HepG2 (cell line): ENCODE data around the gene SBK2. TPM values are rescaled to one million over a fixed set of nuclear protein-coding genes. Genes with fewer than 3 reads are reported as not detected.
A peak's percentile ranks its signal among the peaks of the same experiment; 100 is the strongest.

Experiments
- ATAC-seq: fragments of 200-7000 bp; cut with Tn5 transposase; 3 replicates; pipeline ENCODE4 v1.9.1; 2020; ENCODE audit warnings: mild to moderate bottlenecking, moderate library complexity
- BruUV-seq: library from RNA; stranded (reverse); fragments of 400-500 nt; replicated peaks from 2 replicates; lab custom pipeline; 2021; lab: Mats Ljungman, UMichigan
- CTCF ChIA-PET: fragments of 300-600 bp; formaldehyde crosslinking; extraction: SDS; loops from one replicate; lab custom pipeline; 2021; ENCODE audit warnings: low total read pairs, inconsistent platforms, low intra/inter-chr PET ratio; lab: Yijun Ruan, JAX
- POLR2A ChIA-PET: fragments of 350-600 bp; sonication (Branson Sonifier 250); formaldehyde crosslinking; loops from one replicate; lab custom pipeline; 2020; ENCODE audit warnings: antibody characterized with exemption, inconsistent platforms; lab: Yijun Ruan, JAX
- DNase-seq: peaks from one replicate; pipeline ENCODE4 v3.0.0-alpha.2; 2015; ENCODE audit warnings: low spot score
- FAIRE-seq: peaks from 3 replicates; lab custom pipeline; 2011; peaks lifted over from hg19 to GRCh38; lab: Jason Lieb, UNC
- H2AFZ ChIP-seq: one replicate; pipeline ENCODE4 v1.6.1; 2011; ENCODE audit warnings: low read length, inconsistent platforms
- H3K27ac ChIP-seq: fragments of 300-600 bp; 3 replicates; pipeline ENCODE4 v1.8.0; 2011; ENCODE audit warnings: mixed run types, mild to moderate bottlenecking, mixed read lengths, low read length, inconsistent platforms; ENCODE audit not compliant: insufficient read depth; ENCODE audit errors: extremely low read length
- H3K27me3 ChIP-seq, 2 experiments: fragments of 200-600 bp in 1 of 2; 2 replicates in 1 of 2; 3 replicates in 1 of 2; pipeline versions ENCODE4 v1.6.0 to v1.8.0; 2011; ENCODE audit warnings: low read length in 2 of 2, mild to moderate bottlenecking in 2 of 2, moderate library complexity in 2 of 2, inconsistent platforms in 1 of 2; ENCODE audit not compliant: insufficient read depth in 2 of 2, control insufficient read depth in 1 of 2
- H3K36me3 ChIP-seq, 2 experiments: fragments of 200-600 bp in 1 of 2; replicated peaks in 1 of 2; 2 replicates in 1 of 2; 3 replicates in 1 of 2; pipeline versions ENCODE4 v1.5.1 to v1.8.0; 2011; ENCODE audit warnings: low read length in 2 of 2, inconsistent platforms in 1 of 2; ENCODE audit not compliant: insufficient read depth in 2 of 2, control insufficient read depth in 1 of 2
- H3K4me1 ChIP-seq: 2 replicates; pipeline ENCODE4 v1.5.1; 2012; ENCODE audit warnings: low read length, inconsistent platforms; ENCODE audit not compliant: insufficient read depth
- H3K4me2 ChIP-seq: 2 replicates; pipeline ENCODE4 v1.6.0; 2011; ENCODE audit warnings: low read depth, low read length, inconsistent platforms
- H3K4me3 ChIP-seq, 3 experiments: fragments of 200-600 bp in 1 of 3; sonication (generic), shearing (Covaris generic) in 1 of 3; replicated peaks in 1 of 3; 2 replicates each; pipeline ENCODE4 v1.5.1; 2011 to 2016; ENCODE audit warnings: low read length in 3 of 3, inconsistent platforms in 2 of 3, low read depth in 2 of 3, mild to moderate bottlenecking in 2 of 3, control low read depth in 1 of 3, mixed read lengths in 1 of 3; ENCODE audit not compliant: insufficient read depth in 1 of 3
- H3K79me2 ChIP-seq: one replicate; pipeline ENCODE4 v1.6.1; 2011; ENCODE audit warnings: low read length, inconsistent platforms; ENCODE audit not compliant: insufficient read depth
- H3K9ac ChIP-seq: 2 replicates; pipeline ENCODE4 v1.6.0; 2011; ENCODE audit warnings: mild to moderate bottlenecking, low read depth, low read length, inconsistent platforms; ENCODE audit not compliant: insufficient read depth
- H3K9me3 ChIP-seq: 2 replicates; pipeline ENCODE4 v1.5.1; 2012; ENCODE audit warnings: mild to moderate bottlenecking, low read length
- H4K20me1 ChIP-seq: 2 replicates; pipeline ENCODE4 v1.6.0; 2011; ENCODE audit warnings: inconsistent platforms, mild to moderate bottlenecking, low read length, moderate library complexity; ENCODE audit not compliant: insufficient read depth
- FIP1L1 ChIP-seq: fragments of 200-400 bp; formaldehyde crosslinking; IDR thresholded peaks from 2 replicates; pipeline ENCODE4 v1.6.1; 2018; ENCODE audit warnings: low read depth, mild to moderate bottlenecking, low read length, moderate library complexity, borderline replicate concordance; ENCODE audit not compliant: insufficient read depth
- FOSL2 ChIP-seq: sonication (generic); formaldehyde crosslinking; IDR thresholded peaks from 2 replicates; pipeline ENCODE4 v1.4.0; 2020; ENCODE audit warnings: missing genetic modification reagents
- GATAD2A ChIP-seq: IDR thresholded peaks from 2 replicates; pipeline ENCODE4 v1.6.1; 2016
- KLF9 ChIP-seq: IDR thresholded peaks from 2 replicates; pipeline ENCODE4 v1.6.1; 2016; ENCODE audit warnings: low read depth
- PPARG ChIP-seq: conservative IDR thresholded peaks from 2 replicates; pipeline ENCODE4 v1.6.1; 2016; ENCODE audit warnings: missing biosample characterization, missing genetic modification reagents
- SAP130 ChIP-seq: IDR thresholded peaks from 2 replicates; pipeline ENCODE4 v1.6.1; 2016; ENCODE audit warnings: low read depth
- SOX13 ChIP-seq, 3 experiments: fragments of 450-650 bp in 1 of 3; sonication (generic) in 1 of 3; formaldehyde crosslinking in 1 of 3; IDR thresholded peaks in 2 of 3; conservative IDR thresholded peaks in 1 of 3; 2 replicates each; pipeline versions ENCODE4 v1.5.0 to v1.6.1; 2016 to 2020; ENCODE audit warnings: antibody characterized with exemption in 1 of 3, mild to moderate bottlenecking in 1 of 3, missing compliant biosample characterization in 1 of 3, missing genetic modification reagents in 1 of 3, moderate library complexity in 1 of 3
- WGBS: methylation state at CpG from one replicate; pipeline ENCODE4 v1.1.6; 2017; ENCODE audit warnings: low lambda C conversion rate; 5-methylcytosine and 5-hydroxymethylcytosine counted together
- in situ Hi-C: cut with HindIII; loops from 2 replicates; pipeline ENCODE4 v1.10.0; 2017; ENCODE audit warnings: low pct_unique_long_range_greater_than_20kb; ENCODE audit not compliant: extremely low pct_ligation_motif_present
- intact Hi-C: fragments of 100-400 bp; cut with micrococcal nuclease; formaldehyde crosslinking; loops from one replicate; pipeline ENCODE4 v1.10.0; 2022; ENCODE audit not compliant: unreplicated experiment
- polyA plus RNA-seq, 8 experiments: library from polyadenylated mRNA; depleted of rRNA in 3 of 8; stranded (reverse) in 7 of 8; unstranded in 1 of 8; fragments of >200 nt; fragmentation: Illumina TruSeq in 4 of 8; extraction: Trizol in 4 of 8; gene quantifications; 2 replicates each; pipeline versions ENCODE4 v1.2.1 to v1.2.3, GENCODE V29; 2011 to 2016; ENCODE audit warnings: low read depth in 4 of 8, missing spikeins in 1 of 8, mixed read lengths in 1 of 8; ENCODE audit not compliant: insufficient read depth in 1 of 8
- total RNA-seq, 5 experiments: library from RNA; depleted of rRNA; stranded (reverse); fragments of >200 nt; fragmentation: Illumina TruSeq; extraction: Trizol; gene quantifications; 2 replicates each; pipeline ENCODE4 v1.2.3, GENCODE V29; 2016; ENCODE audit warnings: low read depth in 1 of 5
- TF ChIP-seq, protein P1 (sequence below): sonication (generic); formaldehyde crosslinking; IDR thresholded peaks from 2 replicates; pipeline ENCODE4 v1.8.1; 2023; ENCODE audit warnings: mild to moderate bottlenecking, moderate library complexity, missing genetic modification reagents
- TF ChIP-seq, protein P2 (sequence below): fragments of 450-650 bp; IDR thresholded peaks from 2 replicates; pipeline ENCODE4 v1.6.1; 2017; ENCODE audit warnings: mild to moderate bottlenecking

SBK2 gene
- total and polyA plus RNA-seq, 2 of the 13 experiments (the other 11 are each of a cell fraction or from before 2014, with no cell fraction given) = 0.24 TPM; not detected in 1

DNA sequence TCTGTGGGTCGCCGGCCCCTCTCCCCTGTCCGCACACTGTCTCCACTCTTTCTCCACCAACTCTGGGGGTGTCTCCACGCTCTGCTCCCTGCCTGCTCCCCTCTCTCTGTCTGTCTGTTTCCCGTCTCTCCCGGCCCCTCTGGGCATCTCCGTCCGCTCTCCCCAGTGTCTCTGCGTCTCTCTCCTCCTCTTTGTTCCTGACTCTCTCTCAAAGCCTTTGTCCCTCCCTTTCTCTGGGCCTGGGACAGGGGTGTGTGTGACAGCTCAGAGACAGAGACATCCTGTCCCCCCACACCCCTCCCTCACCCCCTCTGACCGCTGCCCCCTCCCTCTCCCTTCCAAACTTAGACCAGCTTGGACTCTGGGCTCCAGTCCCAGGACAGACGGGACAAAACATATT, 9.1 kb upstream of the SBK2 start:
- H3K9ac ChIP-seq = peak overlapping the region; percentile 47; the same call in 1 of the 2 replicates
- H3K79me2 ChIP-seq = no peaks in the 10 kb centered on the region
- H3K4me3 ChIP-seq = peak overlapping the region in 2 of 3 experiments; percentile 35 to 69; a peak in 4 of 6 replicates
- TF ChIP-seq FOSL2 (CRISPR knock-in tag) (0 out of 2 replicates have a peak, but pooled peaks have one; percentile 17), GATAD2A (CRISPR knock-in tag) (0 out of 2 replicates have a peak, but pooled peaks have one; percentile 15), SAP130 (CRISPR knock-in tag) (peak; percentile 47; the same call in 1 of the 2 replicates), PPARG (CRISPR knock-in tag) (no peak), SOX13 (IDR thresholded peaks at IDR 0.05) (no peak), SOX13 (CRISPR knock-in tag; conservative IDR thresholded peaks at IDR 0.05 in 1 of 2, IDR thresholded peaks at IDR 0.05 in 1 of 2) (0 out of 4 replicates have a peak, but pooled peaks of 1 of the 2 experiments have one; percentile 26), KLF9 (CRISPR knock-in tag) (no peak), FIP1L1 (no peak)
- TF ChIP-seq, protein P1, sequence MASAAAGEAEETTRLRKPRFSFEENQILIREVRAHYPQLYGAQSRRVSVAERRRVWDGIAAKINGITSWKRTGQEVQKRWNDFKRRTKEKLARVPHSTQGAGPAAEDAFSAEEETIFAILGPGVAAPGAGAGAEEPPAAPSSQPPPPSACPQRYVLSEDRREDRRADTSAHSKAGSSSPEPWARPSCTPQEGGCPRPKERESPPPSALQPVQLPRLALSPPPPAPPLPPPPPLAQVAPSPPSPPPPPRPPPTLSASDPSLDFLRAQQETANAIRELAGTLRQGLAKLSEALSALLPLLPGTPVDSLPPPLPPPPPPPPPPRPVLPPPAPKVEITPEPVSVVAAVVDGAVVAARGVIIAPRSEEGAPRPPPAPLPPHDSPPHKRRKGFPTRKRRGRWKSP = no peak
- TF ChIP-seq, protein P2, sequence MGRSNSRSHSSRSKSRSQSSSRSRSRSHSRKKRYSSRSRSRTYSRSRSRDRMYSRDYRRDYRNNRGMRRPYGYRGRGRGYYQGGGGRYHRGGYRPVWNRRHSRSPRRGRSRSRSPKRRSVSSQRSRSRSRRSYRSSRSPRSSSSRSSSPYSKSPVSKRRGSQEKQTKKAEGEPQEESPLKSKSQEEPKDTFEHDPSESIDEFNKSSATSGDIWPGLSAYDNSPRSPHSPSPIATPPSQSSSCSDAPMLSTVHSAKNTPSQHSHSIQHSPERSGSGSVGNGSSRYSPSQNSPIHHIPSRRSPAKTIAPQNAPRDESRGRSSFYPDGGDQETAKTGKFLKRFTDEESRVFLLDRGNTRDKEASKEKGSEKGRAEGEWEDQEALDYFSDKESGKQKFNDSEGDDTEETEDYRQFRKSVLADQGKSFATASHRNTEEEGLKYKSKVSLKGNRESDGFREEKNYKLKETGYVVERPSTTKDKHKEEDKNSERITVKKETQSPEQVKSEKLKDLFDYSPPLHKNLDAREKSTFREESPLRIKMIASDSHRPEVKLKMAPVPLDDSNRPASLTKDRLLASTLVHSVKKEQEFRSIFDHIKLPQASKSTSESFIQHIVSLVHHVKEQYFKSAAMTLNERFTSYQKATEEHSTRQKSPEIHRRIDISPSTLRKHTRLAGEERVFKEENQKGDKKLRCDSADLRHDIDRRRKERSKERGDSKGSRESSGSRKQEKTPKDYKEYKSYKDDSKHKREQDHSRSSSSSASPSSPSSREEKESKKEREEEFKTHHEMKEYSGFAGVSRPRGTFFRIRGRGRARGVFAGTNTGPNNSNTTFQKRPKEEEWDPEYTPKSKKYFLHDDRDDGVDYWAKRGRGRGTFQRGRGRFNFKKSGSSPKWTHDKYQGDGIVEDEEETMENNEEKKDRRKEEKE = no peak
- no TSS peak for BruUV-seq
- H3K9me3 ChIP-seq = no peaks in the 10 kb centered on the region
- H3K4me2 ChIP-seq = peak overlapping the region; percentile 77
- intact Hi-C loops = no loop called here
- H3K36me3 ChIP-seq = no peaks in the 10 kb centered on the region
- no peaks in the 10 kb centered on the region; a peak in 1 of 5 replicates for H3K27me3 ChIP-seq
- no peaks in the 10 kb centered on the region for H4K20me1 ChIP-seq
- peaks cover 56% of the 10 kb centered on the region for H3K4me1 ChIP-seq
- FAIRE-seq (no peak), DNase-seq (peak; percentile 28), ATAC-seq (peak; percentile 34)
- POLR2A ChIA-PET = interaction anchor here (0.6 to 2.4 kb wide), 7 partner anchors 9 to 84 kb away, joined by 3 to 11 read pairs (median 4); partner anchors contain the start of genes FIZ1, ISOC2 and ZNF524
- in situ Hi-C loops = no loop called here
- CTCF ChIA-PET = no interaction called here
- no peak overlapping the region for H2AFZ ChIP-seq
- H3K27ac ChIP-seq = no peak overlapping the region
- 6% methylated on average over 11 of the region's 11 CpGs for WGBS
